ENCODE results near the gene BAAT.

DNA sequence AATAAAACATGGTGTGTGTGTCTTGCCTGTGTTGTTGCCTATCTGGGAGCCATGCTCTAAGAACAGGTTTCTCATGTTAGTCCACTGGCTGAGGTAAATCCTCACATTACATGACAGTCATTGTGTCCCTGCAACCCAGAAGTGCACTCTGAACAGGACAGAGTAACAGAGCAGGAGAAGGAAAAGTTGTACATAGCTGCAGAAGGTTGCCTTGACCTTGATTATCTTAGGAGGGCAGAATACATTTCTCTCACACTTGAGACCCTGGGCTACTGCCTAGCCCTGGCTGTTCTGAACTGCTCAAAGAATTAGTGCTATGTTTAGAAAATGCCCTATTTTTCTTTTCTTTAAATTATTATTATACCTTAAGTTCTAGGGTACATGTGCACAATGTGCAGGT, 30.8 kb upstream of the BAAT start:
- TF ChIP-seq CTCF (IDR thresholded peaks at IDR 0.05): no peak
- TF ChIP-seq POLR2A (IDR thresholded peaks at IDR 0.05): no peak
